ENCODE data around the gene BROX.

Gene BROX

DNA sequence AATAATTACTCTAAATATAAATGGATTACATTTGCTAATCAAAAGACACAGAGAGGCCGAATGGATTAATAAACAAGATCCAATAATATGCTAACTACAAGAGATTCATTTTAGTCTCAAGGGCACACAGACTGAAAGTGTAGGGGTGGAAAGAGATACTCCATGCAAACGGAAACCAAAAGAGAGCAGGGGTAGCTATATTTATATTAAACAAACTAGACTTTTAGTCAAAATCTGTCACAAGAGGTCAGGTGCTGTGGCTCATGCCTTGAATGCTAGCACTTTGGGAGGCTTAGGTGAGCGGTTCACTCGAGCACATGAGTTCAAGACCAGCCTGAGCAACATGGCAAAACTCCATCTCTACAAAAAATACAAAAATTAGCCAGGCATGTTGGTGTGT is 68.9 kb downstream of the BROX start:
- DNase-seq, result no peak

GRCh38 chr1:222783051-222783450 is 70.7 kb downstream of the BROX start:
- no peak for DNase-seq

DNA sequence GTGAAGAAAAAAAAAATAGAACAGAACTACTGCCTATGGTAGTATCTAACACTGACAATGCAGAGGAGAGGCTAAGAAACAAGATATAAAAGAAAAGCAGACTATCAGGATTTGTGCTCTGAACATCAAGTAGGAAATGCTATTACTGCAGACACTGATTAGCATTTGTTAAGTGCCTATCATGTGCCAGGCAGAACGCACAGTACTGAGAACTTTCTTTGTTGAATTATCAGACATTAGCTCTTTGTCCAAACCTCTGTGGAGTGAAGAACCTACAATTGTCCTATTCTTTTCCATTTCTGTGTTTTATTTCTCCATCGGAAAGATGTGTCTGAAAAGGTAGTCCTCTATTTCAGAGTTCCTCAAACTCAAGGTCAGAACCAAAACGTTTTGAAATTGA is 72.0 kb downstream of the BROX start:
- DNase-seq, result no peak
